A549 (cell line): ENCODE results near the gene PTGER2. TPM values are rescaled to one million over a fixed set of nuclear protein-coding genes. Genes with fewer than 3 reads are reported as not detected.

Source experiments
- ATAC-seq, 2 experiments: fragments of 200-7000 bp in 1 of 2; fragments of >200 bp in 1 of 2; cut with Nextera tagmentation in 1 of 2; cut with Tn5 transposase in 1 of 2; 3 replicates each; pipeline versions ENCODE4 v1.8.0 to v1.9.1; 2018 to 2020; ENCODE audit warnings: mild to moderate bottlenecking in 1 of 2, moderate library complexity in 1 of 2
- CTCF ChIA-PET: fragments of 300-600 bp; sonication (Branson Sonifier 250); formaldehyde crosslinking; extraction: SDS; loops from one replicate; lab custom pipeline; 2021; ENCODE audit warnings: antibody characterized with exemption, inconsistent platforms; lab: Yijun Ruan, JAX
- POLR2A ChIA-PET: fragments of 350-600 bp; formaldehyde crosslinking; extraction: SDS; loops from one replicate; lab custom pipeline; 2021; ENCODE audit warnings: antibody characterized with exemption, inconsistent platforms; lab: Yijun Ruan, JAX
- DNase-seq, 2 experiments: peaks; one replicate each; pipeline versions ENCODE4 v3.0.0 to v3.0.0-alpha.2; 2011 to 2016; ENCODE audit warnings: low read depth in 1 of 2, low spot score in 1 of 2
- FAIRE-seq: peaks from 2 replicates; lab custom pipeline; 2011; peaks lifted over from hg19 to GRCh38; lab: Jason Lieb, UNC
- H3K27ac ChIP-seq, 2 experiments: fragments of >200 bp; sonication (Bioruptor Twin); formaldehyde crosslinking; 3 replicates each; pipeline ENCODE4 v1.5.1; 2016 to 2017
- H3K4me1 ChIP-seq: fragments of >200 bp; sonication (Bioruptor Twin); formaldehyde crosslinking; 3 replicates; pipeline ENCODE4 v1.6.1; 2016
- H3K4me2 ChIP-seq: fragments of >200 bp; sonication (Bioruptor Twin); formaldehyde crosslinking; 3 replicates; pipeline ENCODE4 v1.6.1; 2016
- H3K4me3 ChIP-seq: fragments of >200 bp; sonication (Bioruptor Twin); formaldehyde crosslinking; 3 replicates; pipeline ENCODE4 v1.5.1; 2016
- H3K9me3 ChIP-seq: fragments of >200 bp; sonication (Bioruptor Twin); formaldehyde crosslinking; 3 replicates; pipeline ENCODE4 v1.6.1; 2016
- BHLHE40 ChIP-seq: IDR thresholded peaks from 2 replicates; pipeline ENCODE4 v1.6.1; 2012; ENCODE audit warnings: low read depth, low read length, inconsistent platforms
- CBX8 ChIP-seq: fragments of 200-600 bp; sonication (generic); IDR thresholded peaks from 2 replicates; pipeline ENCODE4 v1.6.1; 2016
- EHMT2 ChIP-seq: fragments of 200-600 bp; sonication (generic); IDR thresholded peaks from 2 replicates; pipeline ENCODE4 v1.6.1; 2016; ENCODE audit warnings: antibody characterized with exemption, low read depth, mild to moderate bottlenecking, moderate library complexity
- ELK1 ChIP-seq: fragments of 150-350 bp; IDR thresholded peaks from 2 replicates; pipeline ENCODE4 v1.6.1; 2014; ENCODE audit warnings: low read depth, mild to moderate bottlenecking, low read length
- ESRRA ChIP-seq: fragments of 150-350 bp; IDR thresholded peaks from 2 replicates; pipeline ENCODE4 v1.6.1; 2014; ENCODE audit warnings: mild to moderate bottlenecking, low read length, borderline replicate concordance
- FOSB ChIP-seq: fragments of 250-450 bp; sonication (Bioruptor Pico); IDR thresholded peaks from 2 replicates; pipeline ENCODE4 v1.5.0; 2020; ENCODE audit warnings: mild to moderate bottlenecking, moderate library complexity
- GATA3 ChIP-seq: IDR thresholded peaks from 2 replicates; pipeline ENCODE4 v1.6.1; 2012; ENCODE audit warnings: borderline replicate concordance
- HEYL ChIP-seq: fragments of 250-450 bp; sonication (Bioruptor Pico); IDR thresholded peaks from 2 replicates; pipeline ENCODE4 v1.8.0; 2021; ENCODE audit warnings: mild to moderate bottlenecking, moderate library complexity
- HOXB13 ChIP-seq: fragments of 250-450 bp; sonication (Bioruptor Pico); IDR thresholded peaks from 2 replicates; pipeline ENCODE4 v1.5.0; 2020; ENCODE audit warnings: low read depth, mild to moderate bottlenecking, moderate library complexity
- JUN ChIP-seq, 2 experiments: fragments of >200 bp; sonication (Bioruptor Twin); formaldehyde crosslinking; IDR thresholded peaks; 2 replicates in 1 of 2; 3 replicates in 1 of 2; pipeline ENCODE4 v1.6.1; 2016 to 2017
- KDM1A ChIP-seq: fragments of 200-600 bp; sonication (generic); IDR thresholded peaks from 2 replicates; pipeline ENCODE4 v1.6.1; 2016; ENCODE audit warnings: low read depth, mild to moderate bottlenecking
- MAZ ChIP-seq: fragments of 150-350 bp; IDR thresholded peaks from 2 replicates; pipeline ENCODE4 v1.6.1; 2014; ENCODE audit warnings: antibody characterized with exemption, low read depth, low read length, borderline replicate concordance
- NFE2L2 ChIP-seq: fragments of 150-350 bp; conservative IDR thresholded peaks from 2 replicates; pipeline ENCODE4 v1.6.1; 2014; ENCODE audit warnings: low read length
- NPAS2 ChIP-seq: fragments of 250-450 bp; sonication (Bioruptor Pico); IDR thresholded peaks from 2 replicates; pipeline ENCODE4 v1.8.0; 2022; ENCODE audit warnings: mild to moderate bottlenecking, moderate library complexity, borderline replicate concordance
- POLR2A ChIP-seq: IDR thresholded peaks from 2 replicates; pipeline ENCODE4 v1.6.1; 2012; ENCODE audit warnings: mild to moderate bottlenecking, low read length
- RARB ChIP-seq: fragments of 250-450 bp; sonication (Bioruptor Pico); IDR thresholded peaks from 2 replicates; pipeline ENCODE4 v1.8.0; 2021; ENCODE audit warnings: mild to moderate bottlenecking, moderate library complexity
- RCOR1 ChIP-seq: fragments of 150-350 bp; IDR thresholded peaks from 2 replicates; pipeline ENCODE4 v1.6.1; 2014; ENCODE audit warnings: antibody characterized with exemption, low read length, low read depth
- REST ChIP-seq: fragments of 200-600 bp; sonication (generic); IDR thresholded peaks from 2 replicates; pipeline ENCODE4 v1.6.1; 2016; ENCODE audit warnings: antibody characterized with exemption, mild to moderate bottlenecking, moderate library complexity
- RNF2 ChIP-seq: fragments of 200-600 bp; sonication (generic); IDR thresholded peaks from 2 replicates; pipeline ENCODE4 v1.6.1; 2016; ENCODE audit warnings: low read depth, mild to moderate bottlenecking, antibody characterized with exemption, moderate library complexity, borderline replicate concordance
- SMC3 ChIP-seq: fragments of >200 bp; sonication (Bioruptor Twin); formaldehyde crosslinking; IDR thresholded peaks from 3 replicates; pipeline ENCODE4 v1.6.1; 2018; ENCODE audit warnings: inconsistent platforms
- TFCP2L1 ChIP-seq: fragments of 250-450 bp; sonication (Bioruptor Pico); IDR thresholded peaks from 2 replicates; pipeline ENCODE4 v1.5.0; 2021; ENCODE audit warnings: mild to moderate bottlenecking
- ZC3H11A ChIP-seq: fragments of 450-650 bp; IDR thresholded peaks from 2 replicates; pipeline ENCODE4 v1.6.1; 2014; ENCODE audit warnings: antibody characterized with exemption, mild to moderate bottlenecking
- ZSCAN20 ChIP-seq: fragments of 250-450 bp; sonication (Bioruptor Pico); IDR thresholded peaks from 2 replicates; pipeline ENCODE4 v1.8.0; 2022; ENCODE audit warnings: mild to moderate bottlenecking, moderate library complexity
- WGBS: methylation state at CpG from one replicate; pipeline ENCODE4 v1.1.6; 2017; ENCODE audit errors: missing lambda C conversion rate; 5-methylcytosine and 5-hydroxymethylcytosine counted together
- polyA plus RNA-seq, 4 experiments: library from polyadenylated mRNA; depleted of rRNA in 3 of 4; stranded (reverse); fragments of >200 nt; fragmentation: RNase III in 1 of 4; extraction: RNeasy Plus Mini Kit Qiagen cat#74134 plus additional on column Dnase treatment in 1 of 4; gene quantifications; 2 replicates in 3 of 4; 3 replicates in 1 of 4; pipeline ENCODE4 v1.2.3, GENCODE V29; 2011 to 2017

The PTGER2 gene
- polyA plus RNA-seq, 2 of the 4 experiments (the other 2 are of a cell fraction) = 0.74 to 1.2 TPM

GRCh38 chr14:52360831-52361230 lies 46.7 kb downstream of the PTGER2 start (continued):
- TF ChIP-seq HOXB13 (CRISPR knock-in tag) (no peak), EHMT2 (no peak), ESRRA (no peak), KDM1A (no peak), RNF2 (no peak), BHLHE40 (no peak), FOSB (CRISPR knock-in tag) (no peak), CBX8 (no peak)
- TF ChIP-seq, all 56 proteins: peak for 0

- FAIRE-seq (no peak), DNase-seq (no peak), ATAC-seq (no peak)
- H3K4me1 ChIP-seq = no peaks in the 10 kb centered on the region
- H3K4me3 ChIP-seq = no peak overlapping the region
- CTCF ChIA-PET = interaction anchor here (0.5 to 1.6 kb wide), 4 partner anchors 13 to 390 kb away, joined by 3 to 5 read pairs (median 4); no protein-coding TSS in a partner anchor
- no peak overlapping the region for H3K27ac ChIP-seq
- no peak overlapping the region for H3K4me2 ChIP-seq
- 90% methylated on average over 2 of the region's 2 CpGs for WGBS
- POLR2A ChIA-PET = no interaction called here
- TF ChIP-seq RCOR1 (no peak), TFCP2L1 (no peak), NFE2L2 (no peak), ZSCAN20 (CRISPR knock-in tag) (no peak), JUN (IDR thresholded peaks at IDR 0.05) (no peak), POLR2A (no peak), REST (no peak), ZC3H11A (no peak)
- H3K9me3 ChIP-seq = no peaks in the 10 kb centered on the region
These were observed 49.1 kb downstream of the PTGER2 start for GRCh38 chr14:52363041-52363704.

GRCh38 chr14:52363961-52364360 lies 49.8 kb downstream of the PTGER2 start:
- FAIRE-seq (no peak), DNase-seq (no peak), ATAC-seq (no peak)
- WGBS = 13% methylated on average over 1 of the region's 1 CpG
- POLR2A ChIA-PET = no interaction called here
- Histone ChIP-seq H3K9me3 (no peaks in the 10 kb centered on the region), H3K4me2 (no peak overlapping the region), H3K4me3 (no peak overlapping the region), H3K27ac (no peak overlapping the region), H3K4me1 (no peaks in the 10 kb centered on the region)
- CTCF ChIA-PET = interaction anchor here (0.8 to 1.6 kb wide), 4 partner anchors 11 to 93 kb away, joined by 3 to 4 read pairs (median 3); no protein-coding TSS in a partner anchor
- TF ChIP-seq NPAS2 (CRISPR knock-in tag) = no peak
- no peak for TF ChIP-seq EHMT2
- TF ChIP-seq NFE2L2 = no peak
- TF ChIP-seq GATA3 = no peak
- no peak for TF ChIP-seq SMC3
- TF ChIP-seq HOXB13 (CRISPR knock-in tag) = no peak
- TF ChIP-seq MAZ = no peak
- TF ChIP-seq HEYL (CRISPR knock-in tag) = no peak
- no peak for TF ChIP-seq RARB (CRISPR knock-in tag)
- TF ChIP-seq ELK1 = no peak
- no peak for TF ChIP-seq ESRRA
- TF ChIP-seq REST = no peak
